Iris pigment epithelial cell (primary cell): ENCODE measurements around the gene CDK9.

Source experiments
- DNase-seq: peaks from one replicate; pipeline ENCODE4 v3.0.0-alpha.2; 2011; ENCODE audit warnings: low read depth

CDK9 gene

DNA sequence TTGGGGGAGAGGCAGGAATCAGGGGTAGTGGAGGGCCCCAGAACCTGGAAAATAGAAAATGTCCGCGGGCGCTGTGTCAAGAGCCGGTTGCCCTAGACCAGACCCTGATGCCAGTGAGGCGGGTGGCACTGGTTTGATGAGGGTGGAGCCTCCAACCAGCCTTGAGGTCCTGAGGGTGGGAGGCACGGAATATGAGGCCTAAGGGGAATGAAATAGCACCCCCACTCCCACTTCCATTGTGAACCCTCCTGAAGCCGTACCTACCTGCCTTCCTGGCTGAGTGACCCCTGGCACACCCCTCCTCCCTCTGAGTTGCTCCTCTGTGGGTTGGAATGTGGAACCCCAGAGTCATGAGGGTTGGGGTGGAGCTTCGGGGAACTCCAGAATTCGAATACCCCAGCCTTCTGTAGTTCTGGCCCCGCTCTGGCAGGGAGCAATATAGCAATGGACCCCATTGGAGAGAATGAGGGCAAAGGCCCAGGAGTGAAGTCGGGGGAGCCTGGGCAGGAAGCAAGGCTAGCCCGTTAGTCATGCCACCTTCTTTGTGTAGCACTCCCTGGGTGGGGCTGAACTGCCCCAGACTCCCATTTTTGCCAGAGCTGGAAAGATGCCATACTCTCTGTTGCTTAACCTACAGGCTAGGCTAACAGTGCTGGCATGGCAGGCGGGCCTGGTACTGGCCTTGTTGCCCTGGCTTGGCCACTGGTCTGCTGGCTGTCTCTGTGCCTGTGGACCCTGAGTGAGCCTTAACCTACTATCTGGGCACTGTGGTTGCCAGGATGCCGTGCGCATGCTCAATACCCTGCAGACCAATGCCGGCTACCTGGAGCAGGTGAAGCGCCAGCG, 17.9 kb downstream of the CDK9 start:
- DNase-seq = no peak

DNA sequence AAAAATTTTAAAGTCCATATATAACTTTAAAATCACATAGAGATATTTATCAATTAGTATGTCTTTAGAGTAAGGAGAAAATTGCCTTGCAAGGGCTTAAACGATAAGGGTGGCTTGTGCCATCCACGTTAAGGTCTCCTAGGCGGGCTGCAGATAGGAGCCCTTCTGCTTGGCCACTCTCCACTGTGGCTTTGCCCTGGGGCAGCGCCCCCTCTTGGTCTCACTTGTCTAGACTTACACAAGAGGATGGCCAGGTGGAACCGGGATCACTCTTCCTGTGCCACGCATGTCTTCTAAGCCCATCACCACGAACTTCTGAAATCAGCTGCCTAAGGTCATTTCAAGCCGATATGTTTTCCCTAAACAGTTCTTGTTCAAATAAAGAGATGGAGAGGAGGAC, 19.8 kb downstream of the CDK9 start:
- DNase-seq = peak; percentile 31

DNA sequence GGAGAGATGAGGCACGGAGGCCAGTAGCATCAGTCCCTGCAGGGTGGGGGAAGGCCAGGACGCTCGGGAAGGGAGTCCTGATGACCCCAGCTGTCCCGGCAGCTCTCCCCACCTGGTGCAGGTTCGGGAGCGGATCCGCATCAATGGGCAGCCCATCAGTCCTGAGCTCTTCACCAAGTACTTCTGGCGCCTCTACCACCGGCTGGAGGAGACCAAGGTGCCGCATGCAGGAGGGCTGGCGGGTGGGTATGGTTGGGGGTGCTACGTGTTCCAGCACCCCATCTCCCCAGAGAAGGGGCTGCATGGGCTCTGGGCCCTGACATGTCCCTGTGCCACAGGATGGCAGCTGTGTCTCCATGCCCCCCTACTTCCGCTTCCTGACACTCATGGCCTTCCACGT, 21.0 kb downstream of the CDK9 start:
- DNase-seq = no peak

DNA sequence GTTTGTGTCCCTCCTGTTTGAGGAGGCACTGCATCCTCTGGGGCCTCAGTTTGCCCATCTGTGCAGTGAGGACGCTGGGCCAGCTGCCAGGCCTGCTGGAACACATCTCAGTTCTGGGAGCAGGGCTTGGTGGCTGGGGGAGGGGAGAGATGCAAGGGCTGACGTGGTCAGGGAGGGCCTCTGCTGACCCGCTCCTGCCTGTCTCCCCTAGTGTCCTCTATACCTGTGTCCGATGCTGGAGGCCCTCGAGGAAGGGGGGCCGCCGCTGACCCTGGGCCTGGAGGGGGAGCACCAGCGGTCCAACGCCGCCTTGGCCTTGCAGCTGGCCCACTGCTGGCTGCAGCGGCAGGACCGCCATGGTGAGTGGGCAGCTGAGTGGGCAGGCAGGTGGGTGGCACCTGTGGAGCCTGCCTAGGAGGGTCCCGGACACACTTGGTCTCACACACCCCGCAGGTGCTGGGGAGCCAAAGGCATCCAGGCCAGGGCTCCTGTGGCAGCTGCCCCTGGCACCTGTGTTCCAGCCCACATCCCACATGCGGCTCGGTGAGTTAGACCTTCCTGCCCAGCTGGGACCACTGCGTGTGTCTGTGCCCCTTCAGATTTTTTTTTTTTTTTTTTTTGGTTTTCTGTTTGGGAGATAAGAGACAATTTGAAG, 22.6 kb downstream of the CDK9 start:
- DNase-seq = no peak

DNA sequence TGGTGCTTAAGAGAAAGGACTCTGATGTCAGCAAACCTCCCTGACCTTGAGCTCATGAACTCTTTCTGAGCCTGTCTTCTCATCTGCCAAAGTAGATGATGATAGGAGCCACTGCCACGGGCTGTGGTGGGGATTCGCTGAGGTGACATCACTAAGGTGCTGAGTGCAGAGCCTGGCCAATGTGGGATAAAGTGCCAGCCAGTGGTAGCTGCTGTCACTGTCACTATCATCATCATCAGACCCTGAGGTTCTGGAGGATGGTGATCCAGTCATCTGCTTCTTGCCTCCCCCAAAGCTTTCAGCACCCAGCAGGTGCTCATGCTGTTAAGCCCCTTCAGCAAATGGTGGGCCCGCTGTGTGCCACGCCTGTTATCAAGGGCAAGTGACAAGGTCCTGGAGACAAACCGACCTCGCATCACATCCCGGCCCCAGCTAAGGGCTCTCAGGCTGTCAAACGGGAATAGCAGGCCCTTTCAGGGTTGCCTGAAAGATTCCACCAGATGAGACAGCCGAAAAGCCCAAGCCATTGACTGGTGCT, 23.2 kb downstream of the CDK9 start:
- no peak for DNase-seq

DNA sequence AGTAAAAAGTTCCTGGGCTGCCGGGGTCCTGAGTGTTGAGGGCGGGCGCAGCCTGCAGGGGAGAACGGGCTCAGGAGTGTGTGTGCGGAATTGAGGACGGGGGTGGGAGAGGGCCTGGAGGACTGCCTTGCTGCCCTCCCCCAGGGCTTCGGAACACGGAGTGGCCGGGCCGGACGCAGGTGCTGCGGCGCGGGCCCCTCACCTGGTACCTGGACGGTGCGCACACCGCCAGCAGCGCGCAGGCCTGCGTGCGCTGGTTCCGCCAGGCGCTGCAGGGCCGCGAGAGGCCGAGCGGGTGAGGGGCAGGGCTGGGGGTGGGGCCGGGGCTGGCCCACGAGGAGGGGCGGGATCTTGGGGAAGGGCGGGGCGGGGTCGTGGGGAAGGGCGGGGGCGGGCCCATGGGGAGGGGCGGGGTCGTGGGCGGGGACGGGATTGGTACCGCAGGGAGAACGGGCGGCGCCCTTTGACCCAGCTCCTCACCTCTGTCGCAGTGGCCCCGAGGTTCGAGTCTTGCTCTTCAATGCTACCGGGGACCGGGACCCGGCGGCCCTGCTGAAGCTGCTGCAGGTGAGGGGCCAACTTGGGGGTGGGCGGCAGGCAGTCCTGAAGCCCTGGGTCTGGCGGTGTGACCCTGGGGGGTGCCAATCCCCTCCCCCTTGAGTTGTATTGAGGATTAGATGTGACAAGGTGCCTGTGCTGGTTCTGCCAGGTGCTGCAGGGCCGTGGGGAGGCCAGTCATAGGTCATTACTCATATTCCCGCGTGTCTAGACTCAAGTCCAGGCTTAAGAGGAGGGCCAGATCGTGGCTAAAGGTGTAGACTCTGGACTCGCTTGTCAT, 23.9 kb downstream of the CDK9 start:
- DNase-seq = peak; percentile 33

DNA sequence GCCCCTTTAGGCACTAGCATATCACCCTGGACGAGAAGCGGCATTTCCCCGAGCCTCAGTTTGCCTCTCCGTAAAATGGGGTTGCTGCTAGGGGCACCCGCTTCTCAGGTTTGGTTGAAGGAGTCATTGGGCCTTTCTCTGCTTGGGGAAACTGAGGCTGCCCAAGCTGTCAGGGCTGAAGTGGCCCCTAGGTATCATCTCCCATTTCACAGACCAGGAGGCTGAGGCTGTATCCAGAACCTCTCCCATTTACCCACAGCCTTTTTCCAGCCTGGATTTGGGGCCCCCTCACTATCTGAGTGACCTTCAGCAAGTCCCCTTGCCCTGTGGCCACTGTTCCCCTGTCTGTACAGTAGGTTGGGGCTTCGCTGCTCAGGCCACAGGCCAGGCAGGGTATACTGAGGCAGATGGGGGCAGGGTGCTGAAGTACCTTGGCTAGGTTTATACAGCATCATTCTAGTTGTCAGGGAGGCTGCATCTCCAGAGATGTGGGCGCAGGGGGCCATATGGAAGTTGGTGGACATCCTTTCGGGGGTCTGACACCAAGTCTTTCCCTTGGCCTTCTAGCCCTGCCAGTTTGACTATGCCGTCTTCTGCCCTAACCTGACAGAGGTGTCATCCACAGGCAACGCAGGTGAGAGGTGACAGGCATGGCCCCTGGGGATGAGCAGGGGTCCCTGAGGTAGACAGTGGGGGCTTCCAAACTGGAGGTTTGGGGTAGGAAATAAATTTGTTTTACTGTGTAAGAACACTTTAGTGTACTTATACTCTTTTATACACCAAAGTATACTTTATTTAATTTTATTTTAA, 24.7 kb downstream of the CDK9 start:
- DNase-seq = no peak

DNA sequence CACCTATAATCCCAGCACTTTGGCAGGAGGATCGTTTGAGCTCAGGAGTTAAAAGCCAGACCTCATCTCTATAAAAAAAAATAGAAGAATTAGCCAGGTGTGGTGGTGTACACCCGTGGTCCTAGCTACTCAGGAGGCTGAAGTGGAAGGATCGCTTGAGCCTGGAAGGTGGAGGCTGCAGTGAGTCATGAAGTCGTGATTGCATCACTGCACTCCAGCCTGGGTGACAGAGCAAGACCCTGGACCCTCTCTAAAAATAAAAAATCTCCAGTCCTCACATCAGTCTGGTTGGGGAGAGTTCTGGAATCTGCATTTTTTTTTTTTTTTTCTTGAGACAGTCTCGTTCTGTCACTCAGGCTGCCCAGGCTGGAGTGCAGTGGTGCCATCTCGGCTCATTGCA, 26.2 kb downstream of the CDK9 start:
- no peak for DNase-seq

DNA sequence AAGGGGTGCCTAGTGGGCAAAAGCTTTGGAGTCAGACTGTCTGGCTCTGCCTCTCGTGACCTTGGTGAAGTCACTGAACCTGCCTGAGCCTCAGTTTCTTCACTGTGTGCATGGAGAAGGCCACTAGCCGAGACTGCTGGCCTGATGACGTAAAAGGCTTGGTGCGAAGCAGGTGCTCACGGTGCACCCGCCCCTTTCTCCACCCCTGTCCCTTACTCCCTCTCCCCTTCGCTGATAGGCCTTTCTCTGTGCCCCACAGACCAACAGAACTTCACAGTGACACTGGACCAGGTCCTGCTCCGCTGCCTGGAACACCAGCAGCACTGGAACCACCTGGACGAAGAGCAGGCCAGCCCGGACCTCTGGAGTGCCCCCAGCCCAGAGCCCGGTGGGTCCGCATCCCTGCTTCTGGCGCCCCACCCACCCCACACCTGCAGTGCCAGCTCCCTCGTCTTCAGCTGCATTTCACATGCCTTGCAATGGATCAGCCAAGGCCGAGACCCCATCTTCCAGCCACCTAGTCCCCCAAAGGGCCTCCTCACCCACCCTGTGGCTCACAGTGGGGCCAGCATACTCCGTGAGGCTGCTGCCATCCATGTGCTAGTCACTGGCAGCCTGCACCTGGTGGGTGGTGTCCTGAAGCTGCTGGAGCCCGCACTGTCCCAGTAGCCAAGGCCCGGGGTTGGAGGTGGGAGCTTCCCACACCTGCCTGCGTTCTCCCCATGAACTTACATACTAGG, 27.3 kb downstream of the CDK9 start:
- DNase-seq = no peak

DNA sequence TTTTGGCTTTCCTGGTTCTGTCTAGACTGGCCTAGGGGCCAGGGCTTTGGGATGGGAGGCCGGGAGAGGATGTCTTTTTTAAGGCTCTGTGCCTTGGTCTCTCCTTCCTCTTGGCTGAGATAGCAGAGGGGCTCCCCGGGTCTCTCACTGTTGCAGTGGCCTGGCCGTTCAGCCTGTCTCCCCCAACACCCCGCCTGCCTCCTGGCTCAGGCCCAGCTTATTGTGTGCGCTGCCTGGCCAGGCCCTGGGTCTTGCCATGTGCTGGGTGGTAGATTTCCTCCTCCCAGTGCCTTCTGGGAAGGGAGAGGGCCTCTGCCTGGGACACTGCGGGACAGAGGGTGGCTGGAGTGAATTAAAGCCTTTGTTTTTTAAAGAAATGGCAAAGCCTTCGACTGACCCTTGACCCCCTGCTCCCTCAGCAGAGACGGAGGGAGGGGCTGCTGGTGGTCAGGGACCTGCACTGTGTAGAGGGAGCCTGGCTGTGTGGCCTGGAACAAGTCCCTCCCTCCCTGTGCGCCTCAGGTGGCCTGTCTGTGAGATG, 27.9 kb downstream of the CDK9 start:
- DNase-seq = no peak

DNA sequence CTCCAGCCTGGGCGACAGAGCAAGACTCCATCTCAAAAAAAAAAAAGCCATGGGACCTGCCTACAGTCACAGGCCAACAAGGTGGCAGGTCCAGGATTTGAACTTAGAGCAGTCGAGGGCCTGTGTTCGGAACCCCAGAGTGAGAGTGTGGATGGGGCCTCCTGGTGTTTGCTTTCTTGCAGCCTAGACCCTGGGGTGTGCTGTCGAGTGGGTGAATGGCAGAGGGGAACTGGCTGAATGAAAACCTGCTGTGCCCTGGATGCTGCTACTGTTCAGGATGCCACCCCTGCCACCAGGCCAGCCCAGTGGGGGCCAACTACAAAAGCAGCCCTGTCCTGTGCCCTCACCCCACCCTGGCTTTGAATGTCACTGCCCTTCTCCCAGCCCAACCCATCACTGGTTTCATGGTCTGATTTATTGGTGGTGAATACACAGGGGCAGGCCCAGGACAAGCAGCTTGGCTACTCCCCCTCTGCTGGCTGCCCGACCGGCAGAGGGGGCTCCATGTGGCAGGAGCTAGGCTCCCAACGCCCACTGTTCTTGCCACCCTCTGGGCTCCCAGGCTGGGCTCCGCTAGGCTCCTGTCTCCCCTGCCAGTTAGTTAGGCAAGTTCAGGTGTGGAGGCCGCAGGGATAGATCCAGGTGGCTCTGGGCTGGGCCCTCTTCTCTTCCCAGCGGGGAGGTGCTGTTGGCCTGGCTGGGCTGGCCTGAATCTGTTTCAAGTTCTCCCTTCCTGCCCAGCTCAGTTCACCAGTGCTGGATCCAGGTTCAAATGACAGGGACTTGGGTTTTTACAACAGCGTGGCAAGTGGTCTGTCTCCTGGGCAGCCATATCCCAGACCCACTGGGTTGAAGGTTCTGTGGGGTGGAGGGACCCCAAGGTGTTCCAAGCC, 29.0 kb downstream of the CDK9 start:
- DNase-seq = no peak

DNA sequence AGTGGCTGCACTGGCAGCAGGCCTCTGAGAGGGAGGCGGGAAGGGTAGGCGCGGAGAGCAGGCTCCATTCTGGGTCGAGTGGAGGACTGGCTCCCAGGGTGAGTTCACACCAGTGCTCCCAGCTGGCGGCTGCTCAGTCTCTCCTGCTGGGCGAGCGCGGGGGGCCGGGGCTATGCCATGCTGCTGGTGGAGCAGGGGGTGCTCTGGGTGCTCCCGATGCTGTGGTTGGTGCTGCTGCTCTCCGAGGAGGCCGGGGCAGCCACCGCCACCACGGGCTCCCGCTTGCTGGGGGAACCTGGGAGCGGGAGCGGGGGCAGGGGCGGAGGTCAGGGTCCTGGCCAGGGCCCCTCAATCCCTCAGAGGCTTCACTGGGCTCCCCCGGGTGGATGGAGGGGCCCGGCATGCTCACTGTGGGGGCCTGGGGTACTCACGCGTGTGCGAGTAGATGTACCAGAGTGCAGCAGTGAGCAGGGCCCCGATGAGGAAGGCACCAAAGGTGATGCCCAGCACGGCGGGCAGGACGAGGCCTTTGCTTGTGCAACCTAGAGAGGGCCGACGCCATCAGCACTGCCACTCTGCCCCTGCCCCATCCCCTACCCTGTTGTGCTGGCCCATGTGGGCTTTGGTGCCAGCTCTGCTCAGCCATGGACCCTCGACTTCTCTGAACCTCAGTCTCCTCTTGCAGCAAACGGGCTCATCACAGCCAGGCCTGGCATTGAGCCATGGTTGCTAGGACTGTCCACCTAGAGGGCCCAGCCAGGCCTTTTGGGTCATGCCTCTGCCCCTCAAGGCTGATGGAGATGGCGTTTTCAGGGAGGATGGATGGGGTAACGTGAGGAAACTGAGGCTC, 29.9 kb downstream of the CDK9 start:
- no peak for DNase-seq

DNA sequence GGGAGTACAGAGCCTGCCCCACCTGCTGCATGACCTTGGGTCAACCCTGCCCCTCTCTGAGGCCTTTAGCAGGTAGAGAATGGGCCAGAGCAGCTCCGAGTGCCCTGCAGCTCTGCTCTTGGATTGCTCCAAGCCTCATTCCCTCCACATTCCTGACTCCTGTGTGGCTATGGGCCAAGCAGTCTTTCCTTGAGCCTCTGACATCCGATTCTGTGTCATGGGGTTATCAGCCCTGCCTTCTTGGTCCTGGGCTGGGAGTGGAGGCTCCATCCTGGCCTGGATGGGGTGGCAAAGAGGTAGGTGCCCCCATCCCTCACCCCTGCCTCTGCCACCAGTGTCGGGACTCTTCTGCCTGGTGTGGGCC, 30.5 kb downstream of the CDK9 start:
- no peak for DNase-seq

DNA sequence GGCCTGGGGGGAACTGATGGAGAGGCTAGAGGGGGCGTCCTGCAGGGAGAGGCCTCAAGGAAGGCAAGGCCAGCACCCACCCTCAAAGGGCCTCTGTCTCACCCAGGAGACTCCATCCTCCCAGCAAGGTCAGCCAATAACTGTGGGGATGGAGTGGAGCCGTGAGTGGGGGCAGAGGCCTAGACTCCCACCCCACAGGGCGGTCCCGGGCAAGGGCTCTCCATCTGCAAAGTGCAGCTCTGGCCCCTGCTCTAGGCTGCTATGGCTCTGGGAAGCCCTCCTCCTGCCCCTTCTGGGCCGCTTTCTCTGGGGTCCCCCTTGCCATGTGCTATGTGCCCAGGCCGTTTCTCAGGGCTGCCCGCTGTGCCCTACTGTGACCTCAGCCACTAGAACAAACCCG, 30.9 kb downstream of the CDK9 start:
- no peak for DNase-seq

DNA sequence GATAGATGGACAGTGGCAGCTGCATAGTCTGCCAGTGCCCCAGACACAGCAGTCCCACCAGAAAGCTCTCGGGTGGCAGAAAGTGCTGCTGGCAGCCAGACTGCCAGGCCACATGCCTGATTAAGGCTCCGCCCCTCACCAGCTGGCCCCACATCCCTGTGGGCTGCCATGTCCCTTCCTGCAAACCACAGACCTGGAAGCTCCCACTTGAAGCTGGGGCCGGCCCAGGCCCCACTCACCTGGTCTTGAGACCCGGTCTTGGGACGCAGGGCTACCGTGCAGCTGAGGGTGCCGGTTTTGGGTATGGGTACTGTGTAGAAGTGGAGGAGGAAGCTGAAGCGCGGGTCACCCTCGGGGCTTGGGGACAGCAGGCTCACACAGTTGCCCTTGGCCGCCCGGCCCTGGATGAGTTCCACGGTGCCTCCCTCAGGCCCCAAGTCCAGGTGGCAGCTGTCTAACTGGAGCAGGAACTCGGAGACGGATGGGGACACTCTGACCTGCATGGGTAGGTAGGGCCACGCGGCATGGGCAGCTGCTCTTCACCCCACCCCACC, 32.1 kb downstream of the CDK9 start:
- DNase-seq = no peak

DNA sequence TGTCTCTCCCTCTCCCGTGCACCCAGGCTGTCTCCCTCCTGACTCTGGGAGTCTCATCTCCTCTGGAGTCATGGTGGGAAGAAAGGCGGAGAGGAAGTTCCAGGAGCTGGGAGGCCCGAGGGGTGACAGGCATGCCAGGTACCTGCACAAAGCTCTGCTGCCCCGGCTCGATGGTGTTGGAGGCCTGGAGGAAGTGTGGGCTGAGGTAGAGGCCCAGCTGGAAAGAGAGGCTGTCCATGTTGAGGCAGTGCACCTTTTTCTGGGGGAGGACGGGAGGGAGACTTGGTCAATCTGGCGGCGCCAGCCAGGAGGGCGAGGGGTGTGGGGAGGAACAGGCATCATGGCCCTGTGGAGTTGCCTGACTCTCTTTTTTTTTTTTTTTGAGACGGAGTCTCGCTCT, 32.7 kb downstream of the CDK9 start:
- DNase-seq = no peak

DNA sequence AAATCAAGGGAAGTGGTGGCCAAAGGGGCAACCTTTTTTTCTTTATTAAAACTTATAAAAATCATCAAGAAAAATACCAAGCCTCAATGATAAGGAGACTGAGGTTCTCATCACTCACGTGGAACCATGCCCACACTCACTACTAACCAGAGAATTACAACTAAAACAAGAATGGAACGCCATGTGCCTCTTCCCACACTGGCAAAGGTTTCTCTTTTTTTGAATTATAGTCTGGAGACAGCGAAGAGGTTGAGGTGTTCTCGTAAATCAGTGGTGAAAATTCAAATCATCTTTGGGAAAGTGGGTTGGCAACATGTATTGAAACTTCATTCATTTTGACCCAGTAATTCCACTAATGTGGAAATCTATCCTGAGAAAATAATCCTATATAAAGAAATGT, 36.3 kb downstream of the CDK9 start:
- DNase-seq = no peak

DNA sequence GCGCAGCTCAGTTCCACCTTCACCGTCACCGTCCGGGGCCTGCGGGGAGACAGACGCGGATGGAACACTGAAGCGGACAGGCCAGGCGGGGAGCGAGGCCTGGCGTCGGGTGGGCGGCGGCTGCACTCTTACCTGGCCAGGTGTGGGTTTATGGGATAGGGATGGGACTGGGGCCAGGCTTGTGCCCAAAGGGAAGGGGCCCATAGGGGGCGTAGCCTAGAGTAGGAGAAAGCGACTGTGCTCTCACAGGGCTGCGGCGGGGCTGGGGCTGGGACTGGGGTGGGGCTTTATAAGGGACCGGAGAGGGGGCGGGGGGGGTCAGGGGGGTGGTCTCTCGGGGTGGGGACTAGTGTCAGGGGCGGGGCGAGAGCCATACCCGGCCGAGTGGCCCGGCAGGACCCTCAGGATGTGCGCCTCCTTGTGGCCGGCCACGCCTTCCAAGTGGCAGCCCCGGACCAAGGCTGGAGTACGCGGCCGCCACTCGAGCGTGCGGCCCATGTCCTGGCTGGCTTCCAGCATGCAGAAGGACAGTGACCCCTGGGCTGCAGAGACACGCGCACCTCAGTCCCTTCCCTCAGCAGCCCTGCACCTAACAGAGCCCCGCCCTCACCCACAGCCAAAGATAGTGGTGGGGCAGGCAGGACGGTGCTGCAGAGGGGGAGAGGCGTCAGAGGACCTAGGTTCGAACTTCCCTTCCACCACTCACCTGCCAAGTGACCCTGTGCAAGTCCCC, 39.7 kb downstream of the CDK9 start:
- no peak for DNase-seq
